HL-60 (cell line): ENCODE measurements around the gene HNF1B.

Source experiments
- DNase-seq, 2 experiments: peaks; one replicate each; pipeline ENCODE4 v3.0.0-alpha.2; 2010 to 2020; ENCODE audit warnings: low read depth in 1 of 2, low spot score in 1 of 2
- H3K27ac ChIP-seq: fragments of 250-450 bp; sonication (Bioruptor Pico); replicated peaks from 2 replicates; pipeline ENCODE4 v1.5.1; 2020; ENCODE audit warnings: mild to moderate bottlenecking, moderate library complexity
- H3K27me3 ChIP-seq: fragments of 250-450 bp; sonication (Bioruptor Pico); 2 replicates; pipeline ENCODE4 v1.5.1; 2021; ENCODE audit warnings: mild to moderate bottlenecking, moderate library complexity; ENCODE audit not compliant: insufficient read depth, poor library complexity, severe bottlenecking
- H3K4me3 ChIP-seq: replicated peaks from 2 replicates; pipeline ENCODE4 v1.5.1; 2011; ENCODE audit warnings: mild to moderate bottlenecking, control low read depth, low read length; ENCODE audit not compliant: insufficient read depth
- CTCF ChIP-seq: IDR thresholded peaks from one replicate; pipeline ENCODE4 v1.5.1; 2011; ENCODE audit warnings: low read length, control low read depth, inconsistent platforms; ENCODE audit not compliant: insufficient read depth
- GABPA ChIP-seq: IDR thresholded peaks from 2 replicates; pipeline ENCODE4 v1.6.1; 2012; ENCODE audit warnings: low read depth
- POLR2AphosphoS5 ChIP-seq: IDR thresholded peaks from 2 replicates; pipeline ENCODE4 v1.6.1; 2012; ENCODE audit warnings: low read depth
- REST ChIP-seq: IDR thresholded peaks from 2 replicates; pipeline ENCODE4 v1.6.1; 2012; ENCODE audit warnings: low read depth; ENCODE audit not compliant: insufficient replicate concordance
- SPI1 ChIP-seq: IDR thresholded peaks from 2 replicates; pipeline ENCODE4 v1.6.1; 2012; ENCODE audit warnings: low read depth, mild to moderate bottlenecking, borderline replicate concordance

HNF1B gene

GRCh38 chr17:37678036-37678435 lies 66.8 kb downstream of the HNF1B start:
- Histone ChIP-seq H3K27me3 (no peaks in the 10 kb centered on the region), H3K4me3 (no peak overlapping the region), H3K27ac (no peak overlapping the region)
- DNase-seq, result no peak
- TF ChIP-seq CTCF, result no peak
- TF ChIP-seq POLR2AphosphoS5, result no peak
- no peak for TF ChIP-seq GABPA
- TF ChIP-seq REST, result no peak
- no peak for TF ChIP-seq SPI1

DNA sequence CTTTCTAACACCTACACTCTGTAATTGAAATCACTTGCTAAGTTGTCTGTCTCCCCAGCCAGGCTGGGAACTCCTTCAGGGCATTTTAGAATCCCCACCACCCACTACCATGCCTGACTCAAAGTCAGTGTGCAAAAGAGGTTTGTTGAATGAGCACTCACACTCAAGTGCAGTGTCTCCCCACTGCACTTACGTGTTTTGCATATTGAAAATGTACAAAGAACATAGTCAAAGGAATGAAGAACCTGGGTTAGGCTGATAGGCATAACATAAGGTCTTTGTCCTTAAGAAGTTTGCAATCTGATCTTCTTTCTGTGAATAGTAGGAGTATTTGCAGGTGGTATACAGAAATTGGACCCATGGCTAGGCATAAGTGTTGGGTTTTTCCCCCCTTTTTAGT lies 67.8 kb downstream of the HNF1B start:
- no peak overlapping the region for H3K27ac ChIP-seq
- no peak overlapping the region for H3K4me3 ChIP-seq
- H3K27me3 ChIP-seq, result no peaks in the 10 kb centered on the region
- no peak for DNase-seq
- TF ChIP-seq POLR2AphosphoS5, result no peak
- TF ChIP-seq GABPA, result no peak
- TF ChIP-seq REST, result no peak

DNA sequence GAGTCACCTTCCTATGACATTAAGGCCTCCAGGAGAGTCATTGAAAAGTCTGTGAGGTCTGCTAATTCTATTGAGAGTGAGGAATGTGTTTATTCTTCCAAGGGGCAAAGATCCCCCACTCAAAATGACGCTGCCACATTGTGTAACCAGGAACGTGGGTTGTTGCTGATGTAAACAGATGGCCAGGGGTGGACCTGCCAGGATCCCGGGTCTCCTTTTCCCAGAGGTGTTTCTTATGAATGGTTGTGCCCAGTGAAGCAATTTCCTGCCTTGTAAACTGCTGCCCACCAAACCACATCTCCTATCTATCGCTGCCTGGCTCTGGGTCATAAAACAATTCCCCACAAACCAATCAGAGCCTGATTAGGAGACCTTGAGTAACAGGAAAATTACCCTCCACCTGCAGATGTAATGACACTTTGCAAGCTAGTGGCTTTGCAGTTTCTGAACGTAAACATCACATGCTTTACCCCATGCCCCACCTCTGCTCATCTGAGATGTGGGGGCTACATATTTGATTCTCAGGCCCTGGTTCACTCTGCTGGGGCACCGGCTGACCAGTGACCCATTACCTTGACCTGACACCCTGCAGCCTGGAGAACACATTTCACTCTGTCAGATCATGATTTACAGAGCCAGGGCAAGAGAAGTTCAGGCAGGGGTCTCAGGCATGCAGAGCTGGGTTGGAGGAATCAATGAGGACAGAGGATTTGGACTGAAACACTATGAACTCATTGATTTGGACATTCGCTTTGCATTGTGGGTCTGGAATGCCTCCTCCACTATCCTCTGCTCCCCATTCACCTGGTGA lies 68.5 kb downstream of the HNF1B start:
- no peak for DNase-seq
- Histone ChIP-seq H3K27me3 (no peaks in the 10 kb centered on the region), H3K4me3 (no peak overlapping the region), H3K27ac (no peak overlapping the region)
- TF ChIP-seq GABPA (no peak), POLR2AphosphoS5 (no peak), REST (no peak), SPI1 (no peak), CTCF (no peak)
